Activated CD8-positive, alpha-beta memory T cell treated with anti-CD3 and anti-CD28 coated beads, Interleukin-2, amount 10 ng/mL, durations not matched to agents 7 days and 5 days (primary cell): Measurements from ENCODE around the gene FIBP. TPM values are rescaled to one million over a fixed set of nuclear protein-coding genes. Genes with fewer than 3 reads are reported as not detected.

Source experiments
- ATAC-seq: fragments of 150-1000 bp; cut with Tn5 transposase; one replicate; pipeline ENCODE4 v1.10.0; 2021; ENCODE audit warnings: moderate library complexity
- CTCF ChIA-PET: fragments of 350-600 bp; sonication (Branson Sonifier 250); formaldehyde crosslinking; loops from one replicate; lab custom pipeline; 2021; ENCODE audit warnings: antibody characterized with exemption; lab: Charles Lee
- DNase-seq: peaks from one replicate; pipeline ENCODE4 v3.0.0-alpha.2; 2020
- H3K27ac Mint-ChIP-seq: one replicate; pipeline ENCODE4 v1.8.0; 2021; ENCODE audit warnings: mild to moderate bottlenecking, mixed read lengths
- H3K27me3 Mint-ChIP-seq: one replicate; pipeline ENCODE4 v1.8.0; 2021; ENCODE audit warnings: mixed read lengths
- H3K36me3 Mint-ChIP-seq: one replicate; pipeline ENCODE4 v1.8.0; 2021; ENCODE audit warnings: mild to moderate bottlenecking, mixed read lengths
- H3K4me1 Mint-ChIP-seq: one replicate; pipeline ENCODE4 v1.8.0; 2021; ENCODE audit warnings: mixed read lengths
- H3K4me3 Mint-ChIP-seq: one replicate; pipeline ENCODE4 v1.8.0; 2021; ENCODE audit warnings: mild to moderate bottlenecking, moderate library complexity, mixed read lengths
- H3K9me3 Mint-ChIP-seq: one replicate; pipeline ENCODE4 v1.8.0; 2022; ENCODE audit warnings: low read depth, mixed read lengths
- total RNA-seq, 2 experiments: library from RNA; stranded (reverse); gene quantifications; one replicate each; pipeline ENCODE4 v1.2.3, GENCODE V29; 2021

Gene FIBP
- total RNA-seq, 2 experiments from 2014 or later: 100 to 122 TPM

DNA sequence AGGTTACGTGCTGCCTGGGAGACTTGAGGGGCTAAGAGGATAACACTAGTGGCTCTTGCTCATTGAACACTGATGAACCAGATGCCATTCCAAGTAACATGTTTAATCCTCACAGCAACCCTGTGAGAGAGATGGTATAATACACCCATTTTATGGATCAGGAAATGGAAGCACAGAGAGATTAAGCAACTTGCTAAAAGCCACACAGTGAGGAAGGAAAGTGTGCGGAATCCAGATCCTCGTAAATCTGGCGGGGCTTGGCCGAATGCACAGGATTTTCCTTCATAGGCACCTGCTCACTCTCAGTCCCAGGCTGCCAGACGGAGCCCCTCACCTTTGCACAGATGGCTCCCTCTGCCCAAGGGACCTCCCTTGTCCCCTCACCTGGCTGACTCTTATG lies 19.6 kb upstream of the FIBP start:
- H3K27ac Mint-ChIP-seq: no peak overlapping the region
- H3K36me3 Mint-ChIP-seq: no peaks in the 10 kb centered on the region
- peaks cover 19% of the 10 kb centered on the region for H3K4me1 Mint-ChIP-seq
- H3K9me3 Mint-ChIP-seq: no peaks in the 10 kb centered on the region
- DNase-seq (no peak), ATAC-seq (no peak)
- peaks cover 7% of the 10 kb centered on the region for H3K27me3 Mint-ChIP-seq
- no peak overlapping the region for H3K4me3 Mint-ChIP-seq
- CTCF ChIA-PET: interaction anchor here (2.7 to 6.7 kb wide), 4 partner anchors 9 to 23 kb away, joined by 8 to 34 read pairs (median 18); partner anchors contain the start of genes CCDC85B and FIBP

GRCh38 chr11:65906602-65907001 lies 18.3 kb upstream of the FIBP start:
- Mint-ChIP-seq H3K4me1 (peaks cover 30% of the 10 kb centered on the region), H3K27me3 (peaks cover 7% of the 10 kb centered on the region), H3K36me3 (no peaks in the 10 kb centered on the region), H3K9me3 (no peaks in the 10 kb centered on the region), H3K4me3 (no peak overlapping the region), H3K27ac (no peak overlapping the region)
- DNase-seq: no peak
- CTCF ChIA-PET: interaction anchor here (1.8 to 6.7 kb wide), 4 partner anchors 14 to 30 kb away, joined by 5 to 34 read pairs (median 18); partner anchors contain the start of genes CCDC85B and FIBP
- ATAC-seq: no peak

- DNase-seq: no peak
- Mint-ChIP-seq H3K4me3 (no peak overlapping the region), H3K4me1 (peaks cover 31% of the 10 kb centered on the region), H3K27ac (no peak overlapping the region), H3K27me3 (peaks cover 7% of the 10 kb centered on the region), H3K9me3 (no peaks in the 10 kb centered on the region), H3K36me3 (no peaks in the 10 kb centered on the region)
- CTCF ChIA-PET: interaction anchor here (0.9 to 26.4 kb wide), 4 partner anchors 9 to 124 kb away, joined by 3 to 710 read pairs (median 100); partner anchors contain the start of genes CCDC85B, CFL1, CTSW and EFEMP2
- ATAC-seq: no peak
These were observed 15.4 kb upstream of the FIBP start for GRCh38 chr11:65903715-65904114.

DNA sequence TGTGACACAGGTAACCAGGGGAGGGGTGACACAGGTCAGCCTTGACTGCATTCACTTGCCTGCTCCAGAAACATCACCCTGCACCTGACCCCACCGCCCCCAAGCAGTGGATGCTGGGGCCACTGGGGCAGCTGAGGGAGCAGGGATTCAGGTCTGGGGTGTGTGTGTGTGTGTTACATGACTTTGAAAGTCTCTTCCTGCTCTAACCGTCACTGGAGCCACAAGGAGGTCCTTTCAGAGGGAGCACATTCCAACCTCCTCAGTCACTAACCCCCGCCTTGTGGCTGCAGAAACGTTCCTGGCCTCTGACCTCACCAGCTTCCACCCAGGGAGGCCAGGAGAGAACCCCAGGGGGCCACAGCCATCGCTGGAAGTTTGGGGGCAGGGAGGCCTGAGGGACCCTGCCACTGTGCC lies 14.8 kb upstream of the FIBP start:
- H3K9me3 Mint-ChIP-seq: no peaks in the 10 kb centered on the region
- CTCF ChIA-PET: interaction anchor here (0.9 to 26.4 kb wide), 5 partner anchors 9 to 123 kb away, joined by 3 to 710 read pairs (median 4); partner anchors contain the start of genes CCDC85B, CFL1, CTSW and EFEMP2
- ATAC-seq (no peak), DNase-seq (no peak)
- H3K4me3 Mint-ChIP-seq: no peak overlapping the region
- no peaks in the 10 kb centered on the region for H3K36me3 Mint-ChIP-seq
- peaks cover 7% of the 10 kb centered on the region for H3K27me3 Mint-ChIP-seq
- peaks cover 32% of the 10 kb centered on the region for H3K4me1 Mint-ChIP-seq
- no peak overlapping the region for H3K27ac Mint-ChIP-seq

- Mint-ChIP-seq H3K36me3 (peaks cover 2% of the 10 kb centered on the region), H3K4me3 (peak overlapping the region; percentile 55), H3K4me1 (peaks cover 51% of the 10 kb centered on the region), H3K27me3 (peaks cover 3% of the 10 kb centered on the region), H3K27ac (peak overlapping the region; percentile 64), H3K9me3 (no peaks in the 10 kb centered on the region)
- DNase-seq: no peak
- no peak for ATAC-seq
- CTCF ChIA-PET: interaction anchor here (1.4 to 26.4 kb wide), 6 partner anchors 8 to 121 kb away, joined by 3 to 710 read pairs (median 8); partner anchors contain the start of genes AP5B1, CCDC85B, CFL1 and CTSW
These were observed 12.6 kb upstream of the FIBP start for GRCh38 chr11:65900899-65901180.

DNA sequence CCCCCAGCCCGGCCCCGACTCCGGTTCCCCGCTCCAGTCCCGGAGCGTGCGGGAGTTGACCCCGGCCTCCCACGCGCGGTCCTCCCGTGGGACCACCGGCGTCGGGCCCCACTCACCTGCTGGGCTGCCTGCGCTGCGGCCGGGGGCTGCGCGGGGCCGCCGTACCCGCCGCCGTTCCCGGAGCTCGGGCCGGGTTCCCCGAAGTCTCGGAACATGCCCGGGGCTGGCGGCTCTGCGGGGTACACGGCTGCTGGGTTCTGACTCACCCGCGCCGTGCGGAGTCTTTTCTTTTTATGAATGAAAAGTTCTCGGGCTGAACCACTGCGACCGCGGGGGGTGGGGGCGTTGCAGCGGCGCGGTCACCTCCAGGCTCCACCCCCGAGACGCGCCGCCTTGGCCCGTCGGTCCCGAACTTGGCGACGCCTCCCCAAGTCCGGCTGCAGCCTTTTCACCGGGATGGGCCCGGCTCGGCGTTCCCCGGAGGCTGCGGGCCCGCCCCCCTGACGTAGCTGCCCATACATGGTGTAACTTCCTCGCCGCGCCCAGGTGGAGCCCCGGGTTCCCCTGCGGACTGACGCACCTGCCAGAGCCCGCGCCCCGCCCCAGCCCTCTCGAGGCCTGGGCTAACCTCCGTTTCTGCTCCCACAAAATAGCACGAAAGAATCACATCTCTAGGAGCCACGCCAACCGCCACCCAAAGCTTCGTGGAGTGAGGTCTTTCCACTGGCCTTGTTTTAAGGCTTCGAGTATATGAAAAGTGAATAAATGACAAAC lies 12.0 kb upstream of the FIBP start, which contains the start of gene FOSL1:
FOSL1 (minus strand) TSS at position 264 of the 774 bp plus-strand sequence; CDS start at position 215, 49 bp downstream.
- H3K4me1 Mint-ChIP-seq: peaks cover 56% of the 10 kb centered on the region
- H3K27me3 Mint-ChIP-seq: peaks cover 3% of the 10 kb centered on the region
- H3K27ac Mint-ChIP-seq: peak within 1 kb of the TSS; percentile 70
- peak within 1 kb of the TSS; percentile 72 for H3K4me3 Mint-ChIP-seq
- peak; percentile 84 for ATAC-seq
- CTCF ChIA-PET: interaction anchor here (1.4 to 26.4 kb wide), 6 partner anchors 9 to 122 kb away, joined by 3 to 710 read pairs (median 8); partner anchors contain the start of genes AP5B1, CCDC85B, CFL1 and CTSW
- peaks cover 2% of the 10 kb centered on the region for H3K36me3 Mint-ChIP-seq
- peak; percentile 93 for DNase-seq
- H3K9me3 Mint-ChIP-seq: no peaks in the 10 kb centered on the region

DNA sequence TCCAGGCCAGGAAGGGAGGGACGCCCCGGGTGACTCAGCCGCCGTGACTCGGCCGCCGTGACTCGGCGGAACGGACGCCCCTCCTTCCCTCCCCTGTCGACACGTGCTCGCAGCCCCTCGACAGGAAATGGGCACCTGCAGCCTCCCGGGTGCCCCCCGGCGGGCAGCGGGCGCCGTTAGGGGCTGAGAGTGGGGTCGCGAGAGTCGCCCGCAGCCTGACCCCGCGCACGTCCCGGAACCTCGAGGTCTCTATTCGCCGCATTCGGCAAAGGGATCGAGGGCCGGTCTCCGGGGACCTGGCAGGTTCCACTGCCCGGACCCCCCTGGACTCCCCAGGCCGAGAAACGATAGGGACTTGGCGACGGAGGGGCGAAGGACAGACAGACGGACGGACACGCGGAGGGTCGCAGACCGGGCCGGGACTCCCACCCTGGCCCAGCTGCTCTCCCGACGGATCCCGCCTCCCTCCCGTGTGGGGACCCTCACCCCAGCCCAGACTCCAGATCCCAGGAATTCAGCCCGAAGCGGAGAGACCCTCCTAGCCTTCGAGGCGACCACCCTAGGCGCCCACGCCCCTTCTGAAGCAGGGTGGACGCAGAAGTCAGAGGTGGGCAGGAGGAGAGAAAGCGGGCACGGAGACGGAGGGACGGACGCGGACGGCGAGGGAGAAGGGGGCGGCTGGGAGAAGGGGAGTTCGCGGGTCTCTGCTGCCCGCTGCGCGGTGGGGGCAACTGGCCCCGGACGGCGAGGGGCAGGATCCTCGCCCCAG lies 11.3 kb upstream of the FIBP start:
- CTCF ChIA-PET: interaction anchor here (1.4 to 26.4 kb wide), 6 partner anchors 10 to 188 kb away, joined by 3 to 710 read pairs (median 7); partner anchors contain the start of genes CCDC85B, CFL1, CTSW and EFEMP2
- peak; percentile 83 for DNase-seq
- ATAC-seq: peak; percentile 47
- Mint-ChIP-seq H3K36me3 (peaks cover 4% of the 10 kb centered on the region), H3K4me1 (peaks cover 60% of the 10 kb centered on the region), H3K9me3 (no peaks in the 10 kb centered on the region), H3K4me3 (peak overlapping the region; percentile 72), H3K27me3 (peaks cover 3% of the 10 kb centered on the region), H3K27ac (peak overlapping the region; percentile 70)

GRCh38 chr11:65898656-65899355 lies 10.5 kb upstream of the FIBP start:
- Mint-ChIP-seq H3K36me3 (peaks cover 4% of the 10 kb centered on the region), H3K4me1 (peaks cover 67% of the 10 kb centered on the region), H3K4me3 (peak overlapping the region; percentile 73), H3K9me3 (no peaks in the 10 kb centered on the region), H3K27me3 (peaks cover under 1% of the 10 kb centered on the region), H3K27ac (peak overlapping the region; percentile 81)
- no peak for DNase-seq
- CTCF ChIA-PET: interaction anchor here (0.7 to 26.4 kb wide), 8 partner anchors 11 to 187 kb away, joined by 3 to 710 read pairs (median 4); partner anchors contain the start of genes CCDC85B, CFL1, CTSW and EFEMP2
- no peak for ATAC-seq

GRCh38 chr11:65897020-65897471 lies 8.8 kb upstream of the FIBP start:
- CTCF ChIA-PET: interaction anchor here (1.6 to 26.4 kb wide), 4 partner anchors 9 to 31 kb away, joined by 3 to 710 read pairs (median 101); partner anchors contain the start of genes CCDC85B, CFL1, CTSW and EFEMP2
- Mint-ChIP-seq H3K36me3 (peaks cover 5% of the 10 kb centered on the region), H3K4me3 (no peak overlapping the region), H3K9me3 (no peaks in the 10 kb centered on the region), H3K4me1 (peaks cover 69% of the 10 kb centered on the region), H3K27ac (peak overlapping the region; percentile 57), H3K27me3 (no peaks in the 10 kb centered on the region)
- no peak for DNase-seq
- ATAC-seq: no peak

- CTCF ChIA-PET: interaction anchor here (1.6 to 26.4 kb wide), 4 partner anchors 9 to 32 kb away, joined by 3 to 710 read pairs (median 101); partner anchors contain the start of genes CCDC85B, CFL1, CTSW and EFEMP2
- no peak for ATAC-seq
- H3K4me3 Mint-ChIP-seq: no peak overlapping the region
- H3K27me3 Mint-ChIP-seq: no peaks in the 10 kb centered on the region
- H3K36me3 Mint-ChIP-seq: peaks cover 5% of the 10 kb centered on the region
- peak overlapping the region; percentile 51 for H3K27ac Mint-ChIP-seq
- H3K4me1 Mint-ChIP-seq: peaks cover 62% of the 10 kb centered on the region
- no peaks in the 10 kb centered on the region for H3K9me3 Mint-ChIP-seq
- no peak for DNase-seq
These were observed 8.0 kb upstream of the FIBP start for GRCh38 chr11:65896034-65896999.

- peaks cover 5% of the 10 kb centered on the region for H3K36me3 Mint-ChIP-seq
- peaks cover 55% of the 10 kb centered on the region for H3K4me1 Mint-ChIP-seq
- no peak for DNase-seq
- peak overlapping the region; percentile 72 for H3K27ac Mint-ChIP-seq
- CTCF ChIA-PET: interaction anchor here (1.6 to 26.4 kb wide), 4 partner anchors 8 to 33 kb away, joined by 3 to 710 read pairs (median 101); partner anchors contain the start of genes CCDC85B, CFL1, CTSW and EFEMP2
- no peaks in the 10 kb centered on the region for H3K27me3 Mint-ChIP-seq
- no peak overlapping the region for H3K4me3 Mint-ChIP-seq
- no peaks in the 10 kb centered on the region for H3K9me3 Mint-ChIP-seq
- no peak for ATAC-seq
These were observed 7.3 kb upstream of the FIBP start for GRCh38 chr11:65895482-65895981.
